ENCODE data around the gene GABRB3. TPM values are rescaled to one million over a fixed set of nuclear protein-coding genes. Genes with fewer than 3 reads are reported as not detected.

Gene GABRB3
- polyA plus RNA-seq, 1 donor (not counting 4 experiments of a cell fraction or from before 2014, with no cell fraction given), result 0.81 TPM

DNA sequence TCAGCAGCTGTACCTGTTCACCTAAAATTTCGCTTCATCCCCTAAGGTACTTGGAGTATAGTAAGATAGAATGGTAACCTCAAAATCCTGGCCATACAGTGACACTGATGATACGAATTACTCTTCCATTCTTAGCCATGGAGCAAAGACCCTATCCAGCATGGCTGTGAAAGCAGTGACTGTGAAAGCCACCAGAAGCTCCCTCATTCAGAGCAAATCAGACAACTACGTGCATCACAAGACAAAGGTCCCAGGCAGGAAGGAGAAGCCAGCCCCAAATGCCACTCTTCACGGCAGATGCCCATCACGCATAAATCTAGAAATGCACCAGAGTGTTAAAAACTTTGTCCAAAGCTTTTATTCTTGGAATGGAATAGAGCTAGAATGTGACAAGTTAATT, 99.4 kb downstream of the GABRB3 start:
- no peaks in the 10 kb centered on the region for H3K27me3 ChIP-seq (ENCODE audit: control insufficient read depth, extremely low read depth, insufficient read depth, low read length)
- DNase-seq (ENCODE audit: low read depth, low spot score) (no peak), FAIRE-seq (no peak)
- H3K36me3 ChIP-seq (ENCODE audit: control insufficient read depth in 2 of 2, extremely low read depth in 1 of 2, insufficient read depth in 2 of 2, low read length in 2 of 2), result no peaks in the 10 kb centered on the region
- H3K4me3 ChIP-seq (ENCODE audit: control insufficient read depth in 2 of 3, extremely low read depth in 1 of 3, insufficient read depth in 2 of 3, low read depth in 1 of 3, low read length in 3 of 3), result no peak overlapping the region
- no peaks in the 10 kb centered on the region for H4K20me1 ChIP-seq (ENCODE audit: control insufficient read depth, extremely low read depth, insufficient read depth, low read length)
- no peak overlapping the region for H2AFZ ChIP-seq (ENCODE audit: control insufficient read depth, low read length)
- H3K27ac ChIP-seq (ENCODE audit: control insufficient read depth, insufficient read depth, low read length), result no peak overlapping the region
- no peaks in the 10 kb centered on the region for H3K9me1 ChIP-seq (ENCODE audit: control insufficient read depth, extremely low read depth, insufficient read depth, low read length)
- no peak overlapping the region for H3K4me2 ChIP-seq (ENCODE audit: control insufficient read depth, extremely low read depth, insufficient read depth, low read depth, low read length)
- dilution Hi-C loops (cut with MboI; ENCODE audit: extremely low pct_ligation_motif_present, low sequenced_read_pairs), result no loop called here
- no peak overlapping the region for H3K9ac ChIP-seq (ENCODE audit: control insufficient read depth, extremely low read depth, insufficient read depth, low read length)
- no peaks in the 10 kb centered on the region for H3K79me2 ChIP-seq (ENCODE audit: control insufficient read depth, insufficient read depth, low read length)
- no peaks in the 10 kb centered on the region for H3K9me3 ChIP-seq (ENCODE audit: control insufficient read depth, low read depth, low read length)
- no peaks in the 10 kb centered on the region for H3K4me1 ChIP-seq (ENCODE audit: control insufficient read depth, extremely low read depth, insufficient read depth, low read length)
- TF ChIP-seq EZH2 (IDR thresholded peaks at IDR 0.05; ENCODE audit: low read length), result no peak
- TF ChIP-seq, protein P1, sequence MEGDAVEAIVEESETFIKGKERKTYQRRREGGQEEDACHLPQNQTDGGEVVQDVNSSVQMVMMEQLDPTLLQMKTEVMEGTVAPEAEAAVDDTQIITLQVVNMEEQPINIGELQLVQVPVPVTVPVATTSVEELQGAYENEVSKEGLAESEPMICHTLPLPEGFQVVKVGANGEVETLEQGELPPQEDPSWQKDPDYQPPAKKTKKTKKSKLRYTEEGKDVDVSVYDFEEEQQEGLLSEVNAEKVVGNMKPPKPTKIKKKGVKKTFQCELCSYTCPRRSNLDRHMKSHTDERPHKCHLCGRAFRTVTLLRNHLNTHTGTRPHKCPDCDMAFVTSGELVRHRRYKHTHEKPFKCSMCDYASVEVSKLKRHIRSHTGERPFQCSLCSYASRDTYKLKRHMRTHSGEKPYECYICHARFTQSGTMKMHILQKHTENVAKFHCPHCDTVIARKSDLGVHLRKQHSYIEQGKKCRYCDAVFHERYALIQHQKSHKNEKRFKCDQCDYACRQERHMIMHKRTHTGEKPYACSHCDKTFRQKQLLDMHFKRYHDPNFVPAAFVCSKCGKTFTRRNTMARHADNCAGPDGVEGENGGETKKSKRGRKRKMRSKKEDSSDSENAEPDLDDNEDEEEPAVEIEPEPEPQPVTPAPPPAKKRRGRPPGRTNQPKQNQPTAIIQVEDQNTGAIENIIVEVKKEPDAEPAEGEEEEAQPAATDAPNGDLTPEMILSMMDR (optimal IDR thresholded peaks at IDR 0.05 in 1 of 3, IDR thresholded peaks at IDR 0.05 in 1 of 3, conservative IDR thresholded peaks at IDR 0.05 in 1 of 3; ENCODE audit: extremely low read depth in 1 of 3, insufficient read depth in 2 of 3, low read length in 3 of 3), result no peak

DNA sequence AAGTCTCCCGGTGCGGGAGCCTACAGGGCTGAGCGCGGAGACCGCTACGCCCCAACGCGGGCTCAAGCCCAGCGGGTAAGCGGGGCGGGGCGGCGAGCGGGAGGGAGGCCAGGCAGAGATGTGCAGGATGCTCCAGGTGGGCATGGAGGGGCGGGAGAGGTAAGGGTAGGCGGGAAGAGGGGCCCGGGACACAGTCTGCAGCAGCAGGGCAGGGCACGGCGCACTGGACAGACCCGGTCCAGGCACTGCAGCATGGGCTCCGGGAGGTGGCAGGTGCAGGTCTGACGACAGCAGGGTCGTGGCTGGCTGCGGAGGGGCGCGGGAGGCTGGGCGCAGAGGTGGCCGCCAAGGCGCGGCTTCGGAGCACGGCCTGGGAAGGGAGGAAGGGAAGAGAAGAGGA, 102.8 kb downstream of the GABRB3 start:
- dilution Hi-C loops (cut with MboI; ENCODE audit: extremely low pct_ligation_motif_present, low sequenced_read_pairs), result no loop called here
- no peaks in the 10 kb centered on the region for H3K79me2 ChIP-seq (ENCODE audit: control insufficient read depth, insufficient read depth, low read length)
- H3K9me1 ChIP-seq (ENCODE audit: control insufficient read depth, extremely low read depth, insufficient read depth, low read length), result no peaks in the 10 kb centered on the region
- H3K36me3 ChIP-seq (ENCODE audit: control insufficient read depth in 2 of 2, extremely low read depth in 1 of 2, insufficient read depth in 2 of 2, low read length in 2 of 2), result no peaks in the 10 kb centered on the region
- H3K4me3 ChIP-seq (ENCODE audit: control insufficient read depth in 2 of 3, extremely low read depth in 1 of 3, insufficient read depth in 2 of 3, low read depth in 1 of 3, low read length in 3 of 3), result no peak overlapping the region
- no peak overlapping the region for H3K27ac ChIP-seq (ENCODE audit: control insufficient read depth, insufficient read depth, low read length)
- H3K4me2 ChIP-seq (ENCODE audit: control insufficient read depth, extremely low read depth, insufficient read depth, low read depth, low read length), result no peak overlapping the region
- no peak for DNase-seq (ENCODE audit: low read depth, low spot score)
- no peaks in the 10 kb centered on the region for H3K27me3 ChIP-seq (ENCODE audit: control insufficient read depth, extremely low read depth, insufficient read depth, low read length)
- H3K4me1 ChIP-seq (ENCODE audit: control insufficient read depth, extremely low read depth, insufficient read depth, low read length), result no peaks in the 10 kb centered on the region
- H2AFZ ChIP-seq (ENCODE audit: control insufficient read depth, low read length), result no peak overlapping the region
- no peak overlapping the region for H3K9ac ChIP-seq (ENCODE audit: control insufficient read depth, extremely low read depth, insufficient read depth, low read length)
- H4K20me1 ChIP-seq (ENCODE audit: control insufficient read depth, extremely low read depth, insufficient read depth, low read length), result no peaks in the 10 kb centered on the region
- FAIRE-seq, result no peak
- no peaks in the 10 kb centered on the region for H3K9me3 ChIP-seq (ENCODE audit: control insufficient read depth, low read depth, low read length)
- TF ChIP-seq EZH2 (IDR thresholded peaks at IDR 0.05; ENCODE audit: low read length), result no peak
